GM18519 (cell line): ENCODE data around the gene IL1RAPL2.
"Not testable (repeated sequence)": the region's sequence is repeated elsewhere in the genome, so short reads cannot be mapped to it uniquely, and the experiment has no call there.

ENCODE experiments used
- ATAC-seq: cut with Tn5 transposase; IDR thresholded peaks from one replicate; pipeline ENCODE4 v1.9.1; 2021; ENCODE audit warnings: mild to moderate bottlenecking, moderate library complexity; ENCODE audit not compliant: unreplicated experiment, low FRiP score

Gene IL1RAPL2

GRCh38 chrX:105134273-105134672 lies 568.3 kb downstream of the IL1RAPL2 start:
- ATAC-seq, result no peak

GRCh38 chrX:105136786-105137185 lies 570.8 kb downstream of the IL1RAPL2 start:
- no peak for ATAC-seq

- no peak for ATAC-seq
Measured at GRCh38 chrX:105150036-105150435, 584.0 kb downstream of the IL1RAPL2 start.

GRCh38 chrX:105150557-105150956 lies 584.6 kb downstream of the IL1RAPL2 start:
- no peak for ATAC-seq

- ATAC-seq, result no peak
Measured at GRCh38 chrX:105167233-105167632, 601.2 kb downstream of the IL1RAPL2 start.

- no peak for ATAC-seq
Measured at GRCh38 chrX:105168577-105168976, 602.6 kb downstream of the IL1RAPL2 start.

- no peak for ATAC-seq
Measured at GRCh38 chrX:105173071-105173470, 607.1 kb downstream of the IL1RAPL2 start.

GRCh38 chrX:105179644-105180043 lies 613.6 kb downstream of the IL1RAPL2 start:
- ATAC-seq, result no peak

GRCh38 chrX:105189093-105189492 lies 623.1 kb downstream of the IL1RAPL2 start:
- ATAC-seq, result no peak

- ATAC-seq, result no peak
Measured at GRCh38 chrX:105190252-105190853, 624.4 kb downstream of the IL1RAPL2 start.

GRCh38 chrX:105191878-105192277 lies 625.9 kb downstream of the IL1RAPL2 start:
- no peak for ATAC-seq

- ATAC-seq, result no peak
Measured at GRCh38 chrX:105209406-105209805, 643.4 kb downstream of the IL1RAPL2 start.

GRCh38 chrX:105210258-105210657 lies 644.3 kb downstream of the IL1RAPL2 start:
- no peak for ATAC-seq

- no peak for ATAC-seq
Measured at GRCh38 chrX:105211066-105211575, 645.1 kb downstream of the IL1RAPL2 start.

GRCh38 chrX:105219454-105220401 lies 653.7 kb downstream of the IL1RAPL2 start:
- no peak for ATAC-seq

- ATAC-seq, result no peak
Measured at GRCh38 chrX:105220636-105221035, 654.6 kb downstream of the IL1RAPL2 start, which contains the start of gene TEX13A. TSS of gene TEX13A (minus strand) at chrX:105220694. CDS start at chrX:105220397, 297 bp downstream.

GRCh38 chrX:105221374-105221773 lies 655.4 kb downstream of the IL1RAPL2 start:
- no peak for ATAC-seq

GRCh38 chrX:105226499-105226898 lies 660.5 kb downstream of the IL1RAPL2 start:
- ATAC-seq, result no peak

GRCh38 chrX:105228602-105229001 lies 662.6 kb downstream of the IL1RAPL2 start:
- no peak for ATAC-seq

- no peak for ATAC-seq
Measured at GRCh38 chrX:105229146-105229545, 663.1 kb downstream of the IL1RAPL2 start.

- not testable (repeated sequence) for ATAC-seq
Measured at GRCh38 chrX:105237407-105237806, 671.4 kb downstream of the IL1RAPL2 start.
